NCI-H526 treated with DMSO at 0.1 percent for 48 hours (cell line): Measurements from ENCODE around the gene BTBD17.
A peak's percentile ranks its signal among the peaks of the same experiment; 100 is the strongest.

ENCODE experiments used
- DNase-seq: peaks from one replicate; lab custom pipeline; 2025; lab: John Stamatoyannopoulos, UW

The BTBD17 gene

GRCh38 chr17:74335529-74336062 lies 26.1 kb downstream of the BTBD17 start:
- DNase-seq, result no peak

- DNase-seq, result no peak
These were observed 27.2 kb downstream of the BTBD17 start for GRCh38 chr17:74334393-74335039.

- DNase-seq, result peak; percentile 8
These were observed 28.8 kb downstream of the BTBD17 start for GRCh38 chr17:74332763-74333283.

GRCh38 chr17:74332017-74332650 lies 29.5 kb downstream of the BTBD17 start:
- DNase-seq, result no peak

GRCh38 chr17:74330446-74330845 lies 31.2 kb downstream of the BTBD17 start:
- no peak for DNase-seq

- DNase-seq, result no peak
These were observed 32.3 kb downstream of the BTBD17 start for GRCh38 chr17:74329378-74329777.

- DNase-seq, result no peak
These were observed 33.2 kb downstream of the BTBD17 start for GRCh38 chr17:74328487-74328886.

- DNase-seq, result no peak
These were observed 35.2 kb downstream of the BTBD17 start for GRCh38 chr17:74326506-74326905.

GRCh38 chr17:74325743-74326379 lies 35.8 kb downstream of the BTBD17 start, which contains the start of gene KIF19:
Gene KIF19 (plus strand): TSS chr17:74326226. CDS start chr17:74326350, 124 bp downstream.
- DNase-seq, result no peak

GRCh38 chr17:74325376-74325742 lies 36.3 kb downstream of the BTBD17 start:
- no peak for DNase-seq

GRCh38 chr17:74324521-74324920 lies 37.1 kb downstream of the BTBD17 start:
- DNase-seq, result no peak

- DNase-seq, result no peak
These were observed 43.3 kb downstream of the BTBD17 start for GRCh38 chr17:74318391-74318790.

GRCh38 chr17:74317071-74317470 lies 44.6 kb downstream of the BTBD17 start:
- DNase-seq, result no peak

- DNase-seq, result no peak
These were observed 45.4 kb downstream of the BTBD17 start for GRCh38 chr17:74316220-74316619.

GRCh38 chr17:74314877-74315276 lies 46.8 kb downstream of the BTBD17 start:
- no peak for DNase-seq

- no peak for DNase-seq
These were observed 51.8 kb downstream of the BTBD17 start for GRCh38 chr17:74309902-74310301.

- DNase-seq, result no peak
These were observed 53.5 kb downstream of the BTBD17 start for GRCh38 chr17:74307984-74308773.
